HG03354 (cell line): ENCODE measurements around the gene DVL1.
"Not testable (repeated sequence)": the region's sequence is repeated elsewhere in the genome, so short reads cannot be mapped to it uniquely, and the experiment has no call there.

ENCODE experiments used
- ATAC-seq: cut with Tn5 transposase; IDR thresholded peaks from one replicate; pipeline ENCODE4 v1.9.1; 2021; ENCODE audit warnings: mild to moderate bottlenecking; ENCODE audit not compliant: unreplicated experiment, poor library complexity, severe bottlenecking

The DVL1 gene

GRCh38 chr1:1317420-1317819 is 31.8 kb downstream of the DVL1 start:
- ATAC-seq: no peak

- not testable (repeated sequence) for ATAC-seq
Measured at GRCh38 chr1:1316199-1316598, 33.0 kb downstream of the DVL1 start.

- no peak for ATAC-seq
Measured at GRCh38 chr1:1315435-1315954, 33.7 kb downstream of the DVL1 start.

GRCh38 chr1:1314678-1315335 is 34.4 kb downstream of the DVL1 start:
- no peak for ATAC-seq

GRCh38 chr1:1314237-1314586 is 35.0 kb downstream of the DVL1 start:
- no peak for ATAC-seq

GRCh38 chr1:1313500-1314236 is 35.5 kb downstream of the DVL1 start:
- no peak for ATAC-seq

- no peak for ATAC-seq
Measured at GRCh38 chr1:1312450-1313314, 36.5 kb downstream of the DVL1 start.

- no peak for ATAC-seq
Measured at GRCh38 chr1:1311107-1312104, 37.8 kb downstream of the DVL1 start.

GRCh38 chr1:1310476-1311053 is 38.7 kb downstream of the DVL1 start:
- no peak for ATAC-seq

- no peak for ATAC-seq
Measured at GRCh38 chr1:1310109-1310385, 39.2 kb downstream of the DVL1 start.

- ATAC-seq: no peak
Measured at GRCh38 chr1:1309251-1310108, 39.7 kb downstream of the DVL1 start.

- peak; percentile 0 for ATAC-seq
Measured at GRCh38 chr1:1308756-1309250, 40.4 kb downstream of the DVL1 start.

GRCh38 chr1:1307923-1308755 is 41.1 kb downstream of the DVL1 start, which contains the start of the genes ACAP3 and PUSL1:
ACAP3 (minus strand) TSS chr1:1307930; CDS start chr1:1307815, 115 bp downstream.
PUSL1 (plus strand) TSS chr1:1308597; CDS start chr1:1308644, 47 bp downstream.
- ATAC-seq: peak; percentile 63

GRCh38 chr1:1307261-1307922 is 41.8 kb downstream of the DVL1 start:
- ATAC-seq: peak; percentile 1

GRCh38 chr1:1306661-1307260 is 42.5 kb downstream of the DVL1 start:
- no peak for ATAC-seq

- ATAC-seq: no peak
Measured at GRCh38 chr1:1306070-1306660, 43.1 kb downstream of the DVL1 start.
